PC-9 (cell line): ENCODE results near the gene ZBTB7C.

Experiments used
- EZH2 ChIP-seq: fragments of 200-600 bp; sonication (generic); IDR thresholded peaks from 2 replicates; pipeline ENCODE4 v1.8.0; 2017; ENCODE audit warnings: antibody characterized with exemption, low read depth
- TF ChIP-seq, protein P1 (sequence below): fragments of 200-600 bp; sonication (generic); conservative IDR thresholded peaks from 2 replicates; pipeline ENCODE4 v1.6.1; 2017; ENCODE audit warnings: mixed run types, antibody characterized with exemption, mild to moderate bottlenecking, moderate library complexity

GRCh38 chr18:48028081-48028480 is 381.1 kb downstream of the ZBTB7C start:
- TF ChIP-seq, protein P1, sequence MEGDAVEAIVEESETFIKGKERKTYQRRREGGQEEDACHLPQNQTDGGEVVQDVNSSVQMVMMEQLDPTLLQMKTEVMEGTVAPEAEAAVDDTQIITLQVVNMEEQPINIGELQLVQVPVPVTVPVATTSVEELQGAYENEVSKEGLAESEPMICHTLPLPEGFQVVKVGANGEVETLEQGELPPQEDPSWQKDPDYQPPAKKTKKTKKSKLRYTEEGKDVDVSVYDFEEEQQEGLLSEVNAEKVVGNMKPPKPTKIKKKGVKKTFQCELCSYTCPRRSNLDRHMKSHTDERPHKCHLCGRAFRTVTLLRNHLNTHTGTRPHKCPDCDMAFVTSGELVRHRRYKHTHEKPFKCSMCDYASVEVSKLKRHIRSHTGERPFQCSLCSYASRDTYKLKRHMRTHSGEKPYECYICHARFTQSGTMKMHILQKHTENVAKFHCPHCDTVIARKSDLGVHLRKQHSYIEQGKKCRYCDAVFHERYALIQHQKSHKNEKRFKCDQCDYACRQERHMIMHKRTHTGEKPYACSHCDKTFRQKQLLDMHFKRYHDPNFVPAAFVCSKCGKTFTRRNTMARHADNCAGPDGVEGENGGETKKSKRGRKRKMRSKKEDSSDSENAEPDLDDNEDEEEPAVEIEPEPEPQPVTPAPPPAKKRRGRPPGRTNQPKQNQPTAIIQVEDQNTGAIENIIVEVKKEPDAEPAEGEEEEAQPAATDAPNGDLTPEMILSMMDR: no peak; the same call in 1 of the 2 replicates
- no peak for TF ChIP-seq EZH2
